Esophagus mucosa (tissue), 1 donor: Measurements from ENCODE around the gene S100A14. TPM values are rescaled to one million over a fixed set of nuclear protein-coding genes. Genes with fewer than 3 reads are reported as not detected.
"Not testable (repeated sequence)": the region's sequence is repeated elsewhere in the genome, so short reads cannot be mapped to it uniquely, and the experiment has no call there.

ENCODE experiments used
- ATAC-seq: fragments of 200-7000 bp; cut with Tn5 transposase; one replicate; pipeline ENCODE4 v1.9.1; 2020
- total RNA-seq: library from RNA; stranded (reverse); gene quantifications from one replicate; pipeline ENCODE4 v1.2.4, GENCODE V29; 2023
- donor health status: DM: yes; HTN: yes; CAD: no.

The S100A14 gene
- 1,938 TPM for total RNA-seq

DNA sequence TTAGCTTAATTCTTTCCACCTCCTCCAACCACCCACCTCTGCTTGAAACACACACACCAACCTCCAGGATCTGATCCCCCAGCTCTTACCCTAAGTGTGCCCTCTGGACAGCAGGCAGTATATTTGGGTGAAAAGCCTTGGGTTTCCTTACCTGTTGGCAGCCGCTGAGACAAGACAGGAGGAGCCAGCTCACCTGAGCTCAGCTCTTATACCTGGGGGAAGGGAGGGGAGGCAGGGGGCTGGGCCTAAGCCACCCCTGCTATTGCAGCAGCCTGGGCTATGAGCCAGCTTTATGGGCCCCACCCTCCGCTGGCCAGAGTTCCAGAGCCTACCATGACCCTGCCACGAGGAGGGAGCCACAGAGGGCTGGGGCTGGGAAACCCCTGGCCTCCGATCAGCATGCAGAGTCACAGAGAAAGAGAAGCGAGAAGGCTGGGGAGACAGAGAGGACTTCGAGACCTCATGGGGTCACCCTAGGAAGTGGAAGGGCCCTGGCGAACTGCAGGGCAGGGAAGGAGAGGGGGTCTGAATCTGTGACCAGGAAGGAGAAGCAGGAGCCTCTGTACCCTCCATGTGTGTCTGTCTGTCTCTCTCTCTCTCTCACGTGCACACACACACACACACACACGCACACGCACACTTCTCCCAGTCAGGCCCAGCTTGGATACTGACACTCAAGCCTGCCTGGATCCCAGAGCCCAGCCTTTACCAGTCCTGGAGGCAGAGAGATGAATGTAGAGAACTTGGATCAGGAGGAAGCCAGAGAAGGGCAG lies at the start of gene S100A14:
TSS of gene S100A14 (minus strand) at position 182 of the 773 bp plus-strand sequence. CDS start 467 bp downstream, outside the sequence.
- ATAC-seq: peak; percentile 70

DNA sequence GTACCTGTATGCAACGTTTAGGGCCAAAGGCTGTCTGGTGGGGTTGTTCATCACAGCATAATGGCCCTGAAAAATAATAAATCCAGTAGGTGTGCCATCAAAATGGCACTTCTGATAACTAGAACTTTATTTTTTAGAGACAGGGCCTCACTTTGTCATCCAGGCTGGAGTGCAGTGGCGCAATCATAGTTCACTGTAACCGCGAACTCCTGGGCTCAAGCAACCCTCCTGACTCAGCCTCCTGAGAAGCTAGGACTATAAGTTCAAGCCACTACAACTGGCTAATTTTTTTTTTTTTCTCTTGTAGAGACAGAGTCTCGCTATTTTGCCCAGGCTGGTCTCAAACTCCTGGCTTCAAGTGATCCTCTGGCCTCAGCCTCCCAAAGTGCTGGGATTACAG lies 47.1 kb upstream of the S100A14 start:
- ATAC-seq: no peak

DNA sequence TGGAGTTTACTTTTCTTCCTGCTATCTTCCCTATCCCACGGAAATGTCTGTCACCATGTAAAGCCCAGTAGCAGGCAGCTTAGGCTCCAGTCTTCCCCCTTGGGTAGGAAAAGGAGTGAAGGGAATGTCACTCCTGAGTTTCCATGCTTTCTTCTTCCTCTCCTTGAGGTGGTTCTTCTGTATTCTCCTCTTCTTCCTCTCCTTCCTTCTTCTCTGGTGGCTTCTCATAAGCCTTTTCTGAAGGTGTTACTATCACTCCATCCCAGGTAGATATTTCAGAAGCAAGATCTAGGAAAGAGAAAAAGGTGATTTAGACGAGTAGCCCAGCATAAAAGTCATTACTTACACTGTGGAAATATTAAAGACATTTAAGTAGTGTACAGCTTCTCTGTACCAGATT lies 46.1 kb upstream of the S100A14 start:
- no peak for ATAC-seq

DNA sequence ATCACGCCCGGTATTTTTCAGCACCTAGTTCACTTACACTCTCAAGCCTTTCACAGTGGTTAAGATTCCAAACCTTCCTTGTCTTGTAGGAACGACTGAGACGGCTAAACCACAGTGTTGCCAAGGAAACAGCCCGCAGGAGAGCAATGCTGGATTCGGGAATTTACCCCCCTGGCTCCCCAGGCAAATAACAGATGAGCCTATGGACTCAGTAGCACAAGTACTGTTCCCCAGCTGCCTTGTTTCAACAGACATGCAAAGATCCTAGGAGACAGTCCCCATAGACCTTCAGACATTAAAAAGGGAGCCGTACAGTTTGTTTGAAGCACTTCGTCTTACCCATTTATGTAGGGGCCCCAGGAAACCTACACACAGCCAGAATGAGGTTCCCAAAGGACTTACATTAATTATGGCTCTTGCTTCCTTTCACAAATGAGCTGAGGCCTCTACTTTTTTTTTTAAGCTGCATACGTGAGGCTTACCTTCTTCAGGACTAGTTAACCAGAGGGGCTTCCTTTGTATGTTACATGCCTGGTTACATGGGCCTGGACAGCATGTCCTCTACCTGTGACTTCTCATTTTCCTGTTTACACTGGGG lies 45.1 kb upstream of the S100A14 start:
- ATAC-seq: no peak

DNA sequence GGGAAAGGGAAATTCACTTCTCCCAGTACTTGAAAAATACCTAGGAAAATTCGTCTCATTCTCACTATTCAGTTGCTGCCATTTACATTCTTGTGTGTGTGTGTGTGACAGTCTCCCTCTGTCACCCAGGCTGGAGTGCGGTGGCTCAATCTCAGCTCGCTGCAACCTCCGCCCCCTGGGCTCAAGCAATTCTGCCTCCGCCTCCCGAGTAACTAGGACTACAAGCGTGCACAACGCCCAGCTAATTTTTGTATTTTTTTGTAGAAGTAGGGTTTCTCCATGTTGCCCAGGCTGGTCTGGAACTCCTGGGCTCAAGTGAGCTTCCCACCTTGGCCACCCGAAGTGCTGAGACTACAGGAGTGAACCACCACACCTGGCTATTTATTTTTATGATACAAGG lies 43.5 kb upstream of the S100A14 start:
- no peak for ATAC-seq

DNA sequence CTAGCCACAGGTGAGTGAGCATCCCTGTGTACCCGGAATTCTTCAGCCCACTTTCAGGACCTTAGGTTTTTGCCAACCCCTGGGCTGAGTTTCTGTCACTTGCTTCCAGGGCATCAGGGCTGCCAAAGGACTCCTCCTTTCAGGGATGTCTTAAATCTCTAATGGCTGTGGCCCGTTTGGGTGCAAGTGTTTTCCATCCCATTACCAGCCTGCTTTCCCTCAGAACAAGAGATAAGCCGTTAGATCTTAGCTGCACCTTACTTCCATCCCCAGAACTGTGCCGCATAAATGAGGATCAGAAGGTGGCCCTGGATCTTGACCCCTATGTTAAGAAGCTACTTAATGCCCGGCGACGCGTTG lies 43.0 kb upstream of the S100A14 start:
- ATAC-seq: peak; percentile 1

DNA sequence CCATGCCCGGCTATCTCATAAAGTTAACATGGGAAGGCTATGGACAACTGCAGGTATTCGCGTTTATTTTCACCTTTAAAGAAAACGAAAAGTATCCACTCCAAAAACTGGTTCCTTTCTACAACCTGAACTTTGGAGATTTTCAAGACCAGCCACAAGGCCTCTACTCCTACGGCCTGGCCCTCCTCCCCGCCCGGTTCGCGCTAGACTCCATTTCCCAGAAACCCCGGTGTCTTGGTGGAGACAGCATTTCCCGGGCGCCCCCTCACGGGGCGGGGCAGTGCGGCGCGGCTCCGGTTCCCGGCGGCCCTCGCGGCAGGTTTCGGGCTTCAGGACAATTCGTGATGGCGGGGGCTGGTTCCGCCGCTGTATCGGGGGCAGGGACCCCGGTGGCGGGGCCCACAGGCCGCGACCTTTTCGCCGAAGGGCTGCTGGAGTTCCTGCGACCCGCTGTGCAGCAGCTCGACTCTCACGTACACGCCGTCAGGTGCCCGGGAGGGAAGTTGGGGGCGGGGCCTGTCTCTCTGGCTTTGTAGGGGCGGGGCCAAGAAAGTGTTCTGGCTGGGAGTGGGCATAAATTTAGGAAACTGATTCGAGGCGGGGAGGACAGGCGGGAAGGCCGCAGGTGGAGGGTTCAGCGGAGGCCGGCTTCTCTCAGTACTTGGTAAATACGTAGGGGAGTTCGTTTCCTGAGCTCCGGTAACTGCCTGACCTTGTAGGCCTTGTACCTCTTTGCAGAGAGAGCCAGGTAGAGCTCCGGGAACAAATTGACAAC lies 42.5 kb upstream of the S100A14 start, which contains the start of gene SNAPIN:
TSS of gene SNAPIN (plus strand) at position 304 of the 775 bp plus-strand sequence. CDS start at position 345, 41 bp downstream.
- ATAC-seq: peak; percentile 94

DNA sequence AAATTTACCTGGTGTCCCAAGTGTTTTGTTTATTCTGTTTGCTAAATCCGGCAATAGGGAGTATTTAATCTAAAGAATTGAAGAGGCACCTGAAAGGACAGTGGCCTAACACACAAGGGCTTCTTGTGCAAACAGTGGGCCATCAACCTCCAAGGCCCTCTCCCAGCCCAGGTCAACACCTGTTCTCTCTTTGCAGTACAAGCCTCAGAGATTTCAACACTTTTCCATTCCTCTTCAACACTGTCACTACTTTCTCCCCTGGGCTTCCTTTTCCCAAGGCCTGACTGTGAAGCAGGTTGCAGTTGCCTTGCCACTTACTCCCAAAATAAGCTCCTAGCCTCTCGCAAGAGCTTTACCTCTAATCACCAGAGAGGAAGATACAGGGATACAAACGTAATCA lies 39.2 kb upstream of the S100A14 start:
- ATAC-seq: no peak

DNA sequence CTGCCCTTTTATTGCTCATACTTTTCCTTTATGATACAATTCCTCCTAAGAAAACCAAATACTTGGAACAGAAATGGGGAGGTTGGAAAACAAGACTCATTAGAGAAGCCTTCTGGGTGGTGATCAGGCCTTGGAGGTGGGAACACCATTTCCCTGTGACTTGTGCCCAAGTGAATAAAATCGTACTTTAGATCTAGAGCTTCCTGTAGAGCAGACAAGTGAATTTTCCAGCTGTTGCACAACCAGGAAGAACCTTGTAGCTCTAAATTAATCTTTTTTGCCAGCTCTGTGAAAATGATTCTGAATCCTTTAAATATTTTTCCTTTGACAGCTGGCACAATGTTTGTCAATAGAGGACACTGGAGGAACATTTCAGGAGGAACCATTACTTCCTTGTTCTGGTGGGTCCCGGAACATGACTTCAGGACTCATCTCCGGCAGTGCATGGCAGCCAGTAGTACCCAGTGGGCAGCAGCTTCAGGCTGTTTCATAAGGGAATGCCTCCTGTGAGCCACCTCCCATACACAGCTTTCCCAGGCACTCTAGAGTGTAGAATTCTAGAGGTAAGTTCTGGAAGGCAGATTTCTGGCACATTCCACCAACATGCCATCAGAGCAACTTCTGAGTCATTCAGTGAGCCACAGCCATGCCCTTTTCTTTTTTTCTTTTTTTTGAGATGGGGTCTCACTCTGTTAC lies 36.8 kb upstream of the S100A14 start:
- peak; percentile 60 for ATAC-seq

DNA sequence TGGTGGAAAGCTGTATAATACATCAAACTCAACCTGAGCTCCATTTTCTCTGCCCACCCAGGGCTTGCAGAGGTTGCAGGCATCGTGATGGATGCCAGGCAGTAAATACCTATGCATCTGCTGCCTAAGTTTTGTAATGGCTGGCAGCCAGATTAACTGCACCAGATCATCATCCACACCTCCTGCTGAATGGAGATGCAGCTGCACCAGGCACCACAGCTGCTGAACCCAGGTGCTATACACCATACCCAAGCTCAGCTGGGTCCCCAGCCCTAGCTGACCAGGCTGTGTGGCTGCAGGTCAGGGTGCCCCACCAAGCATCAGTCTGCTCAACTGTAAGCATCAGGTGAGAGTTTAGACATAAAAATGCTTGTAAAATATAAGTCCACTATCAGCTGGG lies 35.6 kb upstream of the S100A14 start:
- ATAC-seq: no peak

DNA sequence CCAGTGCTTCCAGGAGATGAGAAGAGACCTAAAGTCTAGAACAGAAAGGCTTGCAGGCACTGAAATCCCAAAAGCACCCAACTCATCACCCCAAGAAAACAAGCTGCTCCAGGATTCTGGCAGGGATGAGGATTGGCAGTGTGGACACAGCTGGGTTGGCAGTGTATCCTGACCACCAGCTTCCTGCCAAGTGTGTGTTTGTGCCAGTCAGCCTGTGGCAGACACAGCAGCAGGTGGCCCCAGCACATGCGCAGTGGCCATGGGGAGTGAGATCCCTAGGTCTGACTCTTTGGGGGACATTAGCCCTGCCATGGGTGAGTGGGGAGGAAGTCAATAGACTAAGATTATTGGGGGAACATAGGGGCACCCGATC lies 33.7 kb upstream of the S100A14 start:
- ATAC-seq: peak; percentile 2

DNA sequence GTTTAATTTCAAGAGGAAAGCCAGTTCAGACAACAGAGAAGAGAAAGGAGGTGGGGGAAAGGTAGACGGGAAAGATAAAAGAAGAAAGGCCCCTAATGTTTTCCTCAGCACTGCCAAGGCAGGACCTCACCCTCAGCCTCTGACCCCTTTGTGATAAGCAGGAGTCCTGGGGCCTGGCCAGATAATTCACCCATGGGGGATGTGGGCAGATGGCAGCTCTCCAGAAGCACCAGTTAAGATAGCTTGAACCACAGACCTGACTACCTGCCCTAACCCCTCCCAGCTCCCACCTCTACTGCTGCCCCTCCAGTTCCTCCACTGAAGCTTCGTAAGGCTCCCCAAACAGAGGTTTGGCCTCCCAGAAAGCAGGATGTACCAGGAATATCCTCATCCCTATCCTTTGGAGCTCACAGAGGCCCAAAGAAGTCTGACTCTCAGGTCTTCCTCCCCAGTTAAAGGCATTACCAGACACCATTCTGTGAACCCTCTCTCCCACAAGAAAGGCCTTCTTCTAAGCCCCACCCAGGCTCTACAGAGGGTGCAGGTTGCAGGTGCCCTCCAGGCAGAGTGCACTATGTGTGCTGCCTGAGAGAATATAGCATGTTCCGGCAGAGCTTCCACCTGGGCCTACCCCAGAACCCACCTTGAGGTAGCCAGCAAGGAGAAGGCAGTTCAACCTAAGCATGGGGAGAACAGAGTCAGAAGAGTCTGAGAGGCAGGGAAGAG lies 33.2 kb upstream of the S100A14 start:
- ATAC-seq: no peak

DNA sequence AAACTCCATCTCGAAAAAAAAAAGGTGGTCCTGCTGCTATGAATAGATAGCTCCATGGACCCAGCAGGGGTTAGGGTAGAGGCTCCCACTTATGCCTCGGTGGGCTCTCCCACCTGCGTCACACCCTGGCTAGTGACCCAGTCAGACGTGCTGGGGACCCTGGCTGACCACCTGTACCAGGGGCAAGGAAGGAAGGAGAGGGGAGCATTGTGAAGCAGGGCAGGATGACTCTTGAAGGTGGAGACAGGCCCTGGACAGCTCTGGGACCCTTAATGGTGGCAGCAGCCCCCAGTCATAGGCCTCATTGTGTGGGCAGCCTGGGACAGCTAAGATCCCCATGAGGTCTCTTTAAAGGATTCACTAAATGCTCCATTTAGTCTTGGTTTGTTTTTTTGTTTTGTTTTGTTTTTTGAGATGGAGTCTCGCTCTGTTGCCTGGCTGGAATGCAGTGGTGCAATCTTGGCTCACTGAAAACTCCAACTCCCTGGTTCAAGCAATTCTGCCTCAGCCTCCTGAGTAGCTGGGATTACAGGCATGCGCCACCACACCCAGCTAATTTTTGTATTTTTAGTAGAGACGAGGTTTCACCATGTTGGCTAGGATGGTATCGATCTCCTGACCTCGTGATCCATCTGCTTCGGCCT lies 32.0 kb upstream of the S100A14 start:
- ATAC-seq: peak; percentile 24

DNA sequence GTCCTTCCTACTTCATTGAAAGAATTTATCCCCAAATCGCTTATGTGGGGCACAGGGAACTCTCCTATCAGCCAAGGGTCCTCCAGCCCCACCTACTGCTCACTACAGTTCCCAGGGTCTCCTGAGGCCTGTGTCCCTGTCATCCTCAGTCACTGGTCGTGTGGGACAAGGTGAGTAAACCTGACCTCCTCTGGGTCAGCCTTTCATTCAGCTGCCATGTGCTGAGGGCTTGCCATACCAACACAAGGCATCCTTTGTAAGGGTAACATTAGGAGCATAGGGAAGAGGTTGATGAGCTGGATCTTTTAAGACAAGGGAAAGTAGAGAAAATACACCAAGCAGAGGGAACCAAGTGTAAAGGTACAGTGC lies 31.2 kb upstream of the S100A14 start:
- no peak for ATAC-seq

DNA sequence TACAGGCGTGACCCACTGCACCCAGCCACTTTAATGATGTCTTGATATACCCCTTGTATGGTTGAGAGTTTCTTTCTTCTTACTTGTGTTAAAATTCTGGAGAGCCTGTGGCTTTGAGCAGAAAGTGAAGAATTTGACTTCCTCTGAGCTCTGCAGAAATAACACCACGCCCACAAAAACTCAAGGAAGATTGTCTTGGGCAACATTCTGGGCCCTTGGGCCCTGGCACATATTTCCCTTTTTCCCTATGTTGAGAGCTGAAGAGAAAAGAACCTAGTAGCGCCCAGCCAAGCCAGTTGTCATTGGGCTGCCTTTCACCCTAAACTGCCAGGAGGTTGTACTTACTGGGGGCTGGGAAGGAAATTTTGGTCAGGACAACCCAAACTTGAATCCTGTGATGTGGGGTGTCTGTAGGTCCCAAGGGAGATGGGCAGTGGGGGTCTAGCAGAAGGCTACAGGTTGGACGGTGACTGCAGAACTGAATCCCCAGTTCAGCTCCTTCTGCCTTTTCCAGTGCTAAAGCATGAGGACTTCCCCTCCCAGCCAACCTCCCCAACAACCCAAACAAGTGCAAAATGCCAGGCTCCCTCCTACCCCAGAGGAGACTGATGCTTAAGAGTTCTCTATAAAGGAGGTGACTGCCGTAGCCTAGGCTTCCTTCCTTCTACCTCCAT lies 30.7 kb upstream of the S100A14 start:
- ATAC-seq: no peak

DNA sequence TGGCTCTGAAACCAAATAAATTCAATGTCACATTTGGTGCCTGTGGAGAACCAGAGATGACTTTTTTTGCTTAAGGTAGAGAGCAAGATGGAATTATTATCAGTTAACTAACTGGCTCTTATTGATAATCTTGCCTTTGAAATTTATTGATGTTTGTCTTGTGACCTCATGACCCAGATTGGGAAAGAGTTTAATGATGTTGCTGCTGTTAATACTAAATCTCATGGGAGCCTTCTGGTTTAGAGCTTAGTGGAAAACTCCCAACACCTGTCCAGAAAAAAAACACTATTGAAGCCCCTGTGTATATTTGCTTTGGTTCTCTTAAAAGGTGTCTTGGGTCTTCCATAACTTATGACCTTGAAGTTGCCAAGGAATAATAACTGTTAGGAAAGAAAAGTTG lies 27.7 kb upstream of the S100A14 start:
- ATAC-seq: no peak

DNA sequence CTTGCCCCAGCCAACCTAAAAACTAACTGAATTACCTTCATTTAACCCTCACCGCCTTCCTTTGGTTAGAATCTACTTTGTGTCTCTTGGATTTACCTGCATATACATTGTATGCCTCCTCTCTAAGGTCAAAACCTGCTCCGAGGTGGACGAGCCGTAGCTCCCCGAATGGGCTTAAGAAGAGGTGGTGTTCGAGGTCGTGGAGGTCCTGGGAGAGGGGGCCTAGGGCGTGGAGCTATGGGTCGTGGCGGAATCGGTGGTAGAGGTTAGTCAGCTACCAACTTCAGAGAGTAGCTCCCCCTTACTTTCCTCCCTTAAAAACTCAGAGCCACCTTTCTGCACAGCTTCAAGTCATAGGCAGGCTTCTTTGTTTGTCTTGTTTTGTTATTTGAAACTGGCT lies 27.0 kb upstream of the S100A14 start:
- no peak for ATAC-seq

DNA sequence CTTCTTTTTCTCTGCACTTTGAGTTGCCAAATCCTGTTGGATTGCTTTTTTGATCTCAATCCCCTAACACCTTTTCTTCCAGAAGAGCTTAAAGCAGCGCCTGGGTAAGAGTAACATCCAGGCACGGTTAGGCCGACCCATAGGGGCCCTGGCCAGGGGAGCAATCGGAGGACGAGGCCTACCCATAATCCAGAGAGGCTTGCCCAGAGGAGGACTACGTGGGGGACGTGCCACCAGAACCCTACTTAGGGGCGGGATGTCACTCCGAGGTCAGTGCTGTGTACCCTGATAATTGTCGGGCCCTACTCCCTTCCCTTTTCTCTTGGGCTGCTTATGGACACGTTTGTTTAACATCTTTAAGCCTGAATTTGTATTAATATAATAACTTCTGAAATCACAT lies 26.0 kb upstream of the S100A14 start:
- peak; percentile 11 for ATAC-seq

DNA sequence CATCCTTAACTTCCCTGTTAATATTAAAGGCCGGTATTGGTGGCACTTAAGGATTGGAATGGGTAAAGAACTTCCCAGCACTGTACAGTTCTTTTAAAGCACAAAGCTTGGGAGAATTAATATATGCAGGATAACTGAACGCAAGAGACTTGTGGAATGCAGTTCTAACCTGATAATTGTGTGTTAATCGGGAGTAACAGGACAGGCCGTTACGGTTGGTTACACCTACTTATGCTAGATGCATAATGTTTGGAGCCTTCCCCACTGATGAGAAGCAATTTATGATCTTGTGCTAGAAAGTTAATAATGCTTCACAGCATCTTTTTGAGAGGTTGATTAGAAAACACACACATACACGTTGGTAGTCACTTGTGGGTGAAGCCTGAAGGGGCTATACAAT lies 24.7 kb upstream of the S100A14 start:
- no peak for ATAC-seq

DNA sequence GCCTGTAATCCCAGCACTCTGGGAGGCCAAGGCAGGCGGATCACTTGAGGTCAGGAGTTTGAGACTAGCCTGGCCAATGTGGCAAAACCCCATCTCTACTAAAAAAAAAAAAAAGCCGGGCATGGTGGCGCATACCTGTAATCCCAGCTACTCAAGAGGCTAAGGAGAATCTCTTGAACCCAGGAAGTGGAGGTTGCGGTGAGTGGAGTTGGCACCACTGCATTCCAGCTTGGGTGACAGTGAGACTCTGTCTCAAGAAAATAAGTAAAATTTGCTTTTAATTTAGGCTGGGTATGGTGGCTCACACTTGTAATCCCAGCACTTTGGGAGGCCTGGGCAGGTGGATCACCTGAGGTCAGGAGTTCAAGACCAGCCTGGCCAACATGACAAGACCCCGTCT lies 24.1 kb upstream of the S100A14 start:
- ATAC-seq: not testable (repeated sequence)

DNA sequence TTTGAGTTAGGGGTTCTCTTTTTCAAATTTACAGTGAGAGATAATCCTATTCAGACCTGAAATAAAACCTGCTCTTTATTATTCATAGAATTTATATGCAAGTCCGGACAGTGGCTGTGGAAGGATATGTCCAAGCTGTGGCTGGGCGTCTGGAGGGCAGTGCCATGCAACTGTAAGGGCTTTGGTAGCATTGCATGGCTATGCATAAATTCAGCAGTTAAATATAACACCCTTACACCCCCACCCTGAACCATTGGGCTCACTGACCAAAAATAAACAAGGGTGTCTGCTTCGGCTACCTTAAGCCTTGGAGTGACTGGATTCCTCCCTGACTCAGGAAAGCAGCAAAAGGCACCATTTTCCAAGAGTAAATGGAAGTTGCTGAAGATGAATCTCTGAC lies 23.2 kb upstream of the S100A14 start:
- ATAC-seq: no peak
